Psoas muscle (tissue), 8 donors: ENCODE results near the gene CACNA2D1. TPM values are rescaled to one million over a fixed set of nuclear protein-coding genes. Genes with fewer than 3 reads are reported as not detected.

ENCODE experiments used
- ATAC-seq, 4 donors: fragments of 200-7000 bp; cut with Tn5 transposase; one replicate each; pipeline ENCODE4 v1.9.1; 2020; ENCODE audit warnings: moderate library complexity in 3 of 4, mild to moderate bottlenecking in 2 of 4
- DNase-seq, 2 donors: peaks; one replicate each; pipeline ENCODE4 v3.0.0-alpha.2; 2020
- H3K27ac ChIP-seq: fragments of 200-600 bp; one replicate; pipeline ENCODE4 v1.8.0; 2022
- H3K27me3 ChIP-seq, 3 donors: fragments of 200-600 bp in 1 of 3; one replicate each; pipeline versions ENCODE4 v1.6.1 to v1.8.0; 2013 to 2022; ENCODE audit warnings: low read length in 2 of 3, mild to moderate bottlenecking in 2 of 3, moderate library complexity in 1 of 3; ENCODE audit not compliant: insufficient read depth in 3 of 3
- H3K36me3 ChIP-seq, 2 donors: fragments of 200-600 bp in 1 of 2; one replicate each; pipeline versions ENCODE4 v1.6.1 to v1.8.0; 2013 to 2022; ENCODE audit warnings: low read depth in 1 of 2, mild to moderate bottlenecking in 1 of 2, moderate library complexity in 1 of 2; ENCODE audit not compliant: insufficient read depth in 1 of 2
- H3K4me1 ChIP-seq: fragments of 200-600 bp; one replicate; pipeline ENCODE4 v1.8.0; 2022
- H3K4me3 ChIP-seq: fragments of 200-600 bp; one replicate; pipeline ENCODE4 v1.8.0; 2022; ENCODE audit warnings: mild to moderate bottlenecking
- H3K9me3 ChIP-seq: fragments of 200-600 bp; one replicate; pipeline ENCODE4 v1.8.0; 2022
- CTCF ChIP-seq: fragments of 200-600 bp; IDR thresholded peaks from one replicate; pipeline ENCODE4 v1.8.0; 2022; ENCODE audit warnings: antibody characterized with exemption
- WGBS, 3 donors: extraction: QIAGEN DNeasy Blood & Tissue Kit; methylation state at CpG; one replicate each; pipeline versions ENCODE4 v1.1.6 to v1.1.7; 2013; 5-methylcytosine and 5-hydroxymethylcytosine counted together
- intact Hi-C, 2 donors: fragments of 100-400 bp; cut with DNase I; formaldehyde crosslinking; loops; one replicate each; pipeline versions ENCODE4 v1.11.0 to v1.14.2; 2022
- polyA plus RNA-seq, 3 donors: library from polyadenylated mRNA; stranded (reverse); fragments of 200-250 nt; gene quantifications; one replicate each; pipeline ENCODE4 v1.2.3, GENCODE V29; 2013
- total RNA-seq, 4 donors: library from RNA; stranded (reverse); fragmentation: NEBNext Ultra II Directional in 2 of 4; extraction: Animal tissue kit (Norgen Biotek cat#: 25700) in 2 of 4; gene quantifications; one replicate each; pipeline versions ENCODE4 v1.2.1 to v1.2.4, GENCODE V29; 2021 to 2023
- donor health status: healthy with polysubstance abuse.
- donor health status: DM: no; HTN: no; CAD: no; lungs with moderate emphysema.
- donor health status: Bipolar disorder and iron deficiency.
- donor health status: healthy.
- donor health status: DM: yes; HTN: yes; CAD: no.
- donor health status: DM: no; HTN: no; CAD: no.
- donor health status: DM: no; HTN: no; CAD: no.
- donor health status: DM: yes; HTN: yes; CAD: no.

The CACNA2D1 gene
- total and polyA plus RNA-seq, 7 donors = 10.2 to 167 (median 97.5) TPM

DNA sequence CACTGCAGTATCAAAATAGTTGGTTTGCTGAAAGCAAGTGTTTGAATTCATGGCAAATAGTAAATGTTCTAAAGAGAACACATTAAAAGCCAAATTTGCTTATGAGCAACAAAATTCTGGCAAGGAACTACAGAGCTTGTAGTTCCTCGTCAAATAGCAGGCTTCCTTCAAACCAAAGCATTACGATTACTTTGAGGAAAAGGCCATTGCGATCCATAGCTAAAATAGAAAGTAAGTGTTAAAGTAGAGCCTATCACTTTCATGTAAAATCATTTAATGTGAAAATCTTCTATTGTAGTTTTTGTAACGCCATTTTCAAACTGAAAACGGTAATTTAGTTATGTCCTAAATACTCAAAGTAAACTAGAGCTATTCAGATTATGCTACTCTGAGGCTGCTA is 20.1 kb downstream of the CACNA2D1 start:
- no peaks in the 10 kb centered on the region for H3K27me3 ChIP-seq
- H3K4me1 ChIP-seq = peaks cover 36% of the 10 kb centered on the region
- DNase-seq (no peak), ATAC-seq (no peak)
- TF ChIP-seq CTCF = no peak
- H3K27ac ChIP-seq = peak overlapping the region; percentile 13
- intact Hi-C loops = no loop called here
- 52 to 69% (median 57%) methylated on average over 5 of the region's 5 CpGs for WGBS, 3 donors
- no peaks in the 10 kb centered on the region for H3K36me3 ChIP-seq
- H3K4me3 ChIP-seq = no peak overlapping the region
- H3K9me3 ChIP-seq = no peaks in the 10 kb centered on the region

- 79 to 92% (median 82%) methylated on average over 1 of the region's 1 CpG for WGBS, 3 donors
- no peak for TF ChIP-seq CTCF
- ATAC-seq = no peak
- Histone ChIP-seq H3K27ac (peak overlapping the region; percentile 11), H3K4me1 (peaks cover 31% of the 10 kb centered on the region), H3K9me3 (no peaks in the 10 kb centered on the region), H3K27me3 (no peaks in the 10 kb centered on the region), H3K36me3 (no peaks in the 10 kb centered on the region), H3K4me3 (no peak overlapping the region)
- DNase-seq = no peak
- intact Hi-C loops = loop anchor here in 1 of 2 donors (10.0 kb wide), 1 partner anchor 104 kb away; no protein-coding TSS in a partner anchor
Observed at GRCh38 chr7:82419200-82419599, 24.4 kb downstream of the CACNA2D1 start.

GRCh38 chr7:82417898-82418297 is 25.7 kb downstream of the CACNA2D1 start:
- Histone ChIP-seq H3K4me3 (no peak overlapping the region), H3K4me1 (peaks cover 32% of the 10 kb centered on the region), H3K9me3 (no peaks in the 10 kb centered on the region), H3K36me3 (no peaks in the 10 kb centered on the region), H3K27ac (peak overlapping the region; percentile 89), H3K27me3 (no peaks in the 10 kb centered on the region)
- 83 to 96% (median 88%) methylated on average over 1 of the region's 1 CpG for WGBS, 3 donors
- DNase-seq (no peak), ATAC-seq (no peak)
- intact Hi-C loops = loop anchor here in 1 of 2 donors (10.0 kb wide), 1 partner anchor 103 kb away; no protein-coding TSS in a partner anchor
- TF ChIP-seq CTCF = no peak

GRCh38 chr7:82416402-82416801 is 27.2 kb downstream of the CACNA2D1 start:
- peak; percentile 44 to 82 (median 72) for ATAC-seq

More at GRCh38 chr7:82416402-82416801, 27.2 kb downstream of the CACNA2D1 start:
- no peaks in the 10 kb centered on the region for H3K9me3 ChIP-seq
- peaks cover 24% of the 10 kb centered on the region for H3K4me1 ChIP-seq
- no peaks in the 10 kb centered on the region for H3K36me3 ChIP-seq
- TF ChIP-seq CTCF = no peak
- WGBS, 3 donors = 33 to 57% (median 41%) methylated on average over 1 of the region's 1 CpG
- peak overlapping the region; percentile 89 for H3K27ac ChIP-seq
- no peak for DNase-seq
- H3K4me3 ChIP-seq = no peak overlapping the region
- intact Hi-C loops = loop anchor here in 1 of 2 donors (10.0 kb wide), 1 partner anchor 102 kb away; no protein-coding TSS in a partner anchor
- no peaks in the 10 kb centered on the region for H3K27me3 ChIP-seq
